Memory B cell (primary cell): ENCODE measurements around the gene CLMN.

Experiments
- ATAC-seq: fragments of 150-1000 bp; cut with Tn5 transposase; 2 replicates; pipeline ENCODE4 v1.10.0; 2021; ENCODE audit warnings: low read depth, mild to moderate bottlenecking, moderate library complexity
- DNase-seq, 2 donors: peaks; one replicate each; pipeline ENCODE4 v3.0.0; 2022; ENCODE audit warnings: low spot score in 2 of 2
- H3K27ac Mint-ChIP-seq: one replicate; pipeline ENCODE4 v1.8.0; 2022; ENCODE audit warnings: mild to moderate bottlenecking, moderate library complexity, mixed read lengths
- H3K27me3 Mint-ChIP-seq: one replicate; pipeline ENCODE4 v1.8.0; 2022; ENCODE audit warnings: mixed read lengths
- H3K36me3 Mint-ChIP-seq: one replicate; pipeline ENCODE4 v1.8.0; 2022; ENCODE audit warnings: mild to moderate bottlenecking, mixed read lengths
- H3K4me1 Mint-ChIP-seq: one replicate; pipeline ENCODE4 v1.8.0; 2022; ENCODE audit warnings: mixed read lengths
- H3K4me3 Mint-ChIP-seq: one replicate; pipeline ENCODE4 v1.8.0; 2022; ENCODE audit warnings: mild to moderate bottlenecking, moderate library complexity, mixed read lengths
- H3K9me3 Mint-ChIP-seq: one replicate; pipeline ENCODE4 v1.8.0; 2022; ENCODE audit warnings: mixed read lengths

Gene CLMN

GRCh38 chr14:95228240-95228639, 91.5 kb downstream of the CLMN start:
- ATAC-seq (no peak), DNase-seq (no peak)
- Mint-ChIP-seq H3K27ac (no peak overlapping the region), H3K4me1 (peaks cover 8% of the 10 kb centered on the region), H3K36me3 (peaks cover 2% of the 10 kb centered on the region), H3K9me3 (no peaks in the 10 kb centered on the region), H3K27me3 (no peaks in the 10 kb centered on the region), H3K4me3 (no peak overlapping the region)

- H3K9me3 Mint-ChIP-seq = no peaks in the 10 kb centered on the region
- H3K27ac Mint-ChIP-seq = no peak overlapping the region
- H3K4me1 Mint-ChIP-seq = peaks cover 2% of the 10 kb centered on the region
- H3K36me3 Mint-ChIP-seq = peaks cover 6% of the 10 kb centered on the region
- no peak for ATAC-seq
- H3K27me3 Mint-ChIP-seq = no peaks in the 10 kb centered on the region
- no peak overlapping the region for H3K4me3 Mint-ChIP-seq
- no peak for DNase-seq
Measured at GRCh38 chr14:95227279-95227860, 92.3 kb downstream of the CLMN start.

DNA sequence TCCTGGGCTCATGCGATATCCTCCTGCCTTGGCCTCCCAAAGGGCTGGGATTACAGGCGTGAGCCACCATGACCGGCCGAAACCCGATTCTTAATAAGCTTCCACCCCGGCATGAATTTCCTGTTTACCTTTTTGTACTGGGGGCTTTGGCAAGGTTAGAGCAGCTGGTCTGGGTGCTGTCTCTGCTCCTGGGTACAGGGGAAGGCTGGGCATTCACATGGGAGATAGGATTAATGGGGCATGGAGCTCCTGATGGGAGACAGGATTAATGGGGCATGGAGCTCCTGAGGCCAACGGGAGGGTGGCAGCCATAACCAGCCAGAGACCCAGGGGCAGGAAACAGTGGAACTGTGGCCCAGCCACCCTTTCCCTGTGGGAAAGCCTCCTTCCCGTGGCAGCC, 92.9 kb downstream of the CLMN start:
- H3K4me3 Mint-ChIP-seq = no peak overlapping the region
- H3K36me3 Mint-ChIP-seq = peaks cover 11% of the 10 kb centered on the region
- no peaks in the 10 kb centered on the region for H3K27me3 Mint-ChIP-seq
- H3K27ac Mint-ChIP-seq = no peak overlapping the region
- H3K9me3 Mint-ChIP-seq = no peaks in the 10 kb centered on the region
- peaks cover 2% of the 10 kb centered on the region for H3K4me1 Mint-ChIP-seq
- ATAC-seq = no peak
- DNase-seq = no peak

GRCh38 chr14:95225251-95225887, 94.3 kb downstream of the CLMN start:
- H3K36me3 Mint-ChIP-seq = peaks cover 22% of the 10 kb centered on the region
- H3K4me3 Mint-ChIP-seq = no peak overlapping the region
- no peaks in the 10 kb centered on the region for H3K27me3 Mint-ChIP-seq
- no peak for ATAC-seq
- no peaks in the 10 kb centered on the region for H3K9me3 Mint-ChIP-seq
- H3K4me1 Mint-ChIP-seq = peaks cover 2% of the 10 kb centered on the region
- no peak overlapping the region for H3K27ac Mint-ChIP-seq
- no peak for DNase-seq

GRCh38 chr14:95222870-95223398, 96.8 kb downstream of the CLMN start:
- no peak overlapping the region for H3K27ac Mint-ChIP-seq
- H3K4me1 Mint-ChIP-seq = no peaks in the 10 kb centered on the region
- peaks cover 35% of the 10 kb centered on the region for H3K36me3 Mint-ChIP-seq
- no peak overlapping the region for H3K4me3 Mint-ChIP-seq
- no peaks in the 10 kb centered on the region for H3K9me3 Mint-ChIP-seq
- no peak for ATAC-seq
- DNase-seq = no peak
- H3K27me3 Mint-ChIP-seq = no peaks in the 10 kb centered on the region

DNA sequence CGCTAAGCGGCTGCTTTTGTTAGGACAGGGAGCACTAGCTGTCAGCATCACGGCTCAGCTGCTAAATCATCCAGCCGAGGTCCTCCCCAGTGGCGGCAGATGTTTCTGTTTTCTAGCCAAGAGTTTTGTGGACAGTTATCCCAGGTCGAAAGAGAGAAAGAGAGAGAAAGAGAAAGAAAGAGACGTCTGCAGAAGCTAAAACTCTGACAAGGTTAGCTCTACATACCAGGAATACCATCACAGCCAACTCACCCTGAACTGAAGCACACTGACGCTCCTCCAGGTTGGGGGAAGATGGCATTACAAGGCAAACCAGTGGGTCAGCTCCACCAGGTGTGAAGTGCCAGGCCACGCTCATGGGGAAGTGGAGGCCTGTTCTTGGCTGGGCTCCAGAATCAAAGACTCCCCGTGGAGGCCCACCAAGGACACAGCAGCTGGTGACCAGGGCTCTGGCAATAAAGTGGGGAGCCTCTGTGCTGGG, 97.5 kb downstream of the CLMN start:
- no peaks in the 10 kb centered on the region for H3K9me3 Mint-ChIP-seq
- H3K27ac Mint-ChIP-seq = no peak overlapping the region
- peaks cover 36% of the 10 kb centered on the region for H3K36me3 Mint-ChIP-seq
- no peaks in the 10 kb centered on the region for H3K4me1 Mint-ChIP-seq
- no peak for ATAC-seq
- H3K27me3 Mint-ChIP-seq = no peaks in the 10 kb centered on the region
- DNase-seq = no peak
- H3K4me3 Mint-ChIP-seq = no peak overlapping the region

DNA sequence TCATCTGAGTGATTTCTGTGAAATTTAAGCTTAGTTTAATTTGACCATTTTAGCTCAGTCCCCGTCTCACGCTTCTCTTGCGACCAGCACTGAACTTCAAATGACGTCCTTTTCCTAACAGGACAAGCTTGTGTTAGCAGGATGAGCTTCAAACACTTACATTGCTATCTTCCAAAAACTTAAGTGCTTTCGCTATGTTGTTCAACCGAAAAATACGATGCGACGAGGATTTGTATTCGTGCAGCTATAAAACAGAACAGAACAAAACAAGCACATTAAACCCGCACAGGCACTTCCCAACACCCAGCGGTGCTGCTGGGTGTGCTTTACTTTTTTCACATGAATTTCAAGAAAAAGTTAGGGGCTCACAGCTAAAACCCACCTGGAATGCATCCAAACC, 98.2 kb downstream of the CLMN start:
- H3K9me3 Mint-ChIP-seq = peaks cover 1% of the 10 kb centered on the region
- no peak overlapping the region for H3K27ac Mint-ChIP-seq
- H3K27me3 Mint-ChIP-seq = no peaks in the 10 kb centered on the region
- DNase-seq (no peak), ATAC-seq (no peak)
- no peaks in the 10 kb centered on the region for H3K4me1 Mint-ChIP-seq
- H3K36me3 Mint-ChIP-seq = peaks cover 41% of the 10 kb centered on the region
- H3K4me3 Mint-ChIP-seq = no peak overlapping the region

GRCh38 chr14:95220663-95221231, 99.0 kb downstream of the CLMN start:
- Mint-ChIP-seq H3K27me3 (no peaks in the 10 kb centered on the region), H3K36me3 (peaks cover 47% of the 10 kb centered on the region), H3K27ac (no peak overlapping the region), H3K4me1 (peaks cover 4% of the 10 kb centered on the region), H3K9me3 (peaks cover 1% of the 10 kb centered on the region), H3K4me3 (no peak overlapping the region)
- ATAC-seq = no peak
- no peak for DNase-seq

- peaks cover 51% of the 10 kb centered on the region for H3K36me3 Mint-ChIP-seq
- DNase-seq = no peak
Measured at GRCh38 chr14:95218472-95219193, 101.1 kb downstream of the CLMN start.

DNA sequence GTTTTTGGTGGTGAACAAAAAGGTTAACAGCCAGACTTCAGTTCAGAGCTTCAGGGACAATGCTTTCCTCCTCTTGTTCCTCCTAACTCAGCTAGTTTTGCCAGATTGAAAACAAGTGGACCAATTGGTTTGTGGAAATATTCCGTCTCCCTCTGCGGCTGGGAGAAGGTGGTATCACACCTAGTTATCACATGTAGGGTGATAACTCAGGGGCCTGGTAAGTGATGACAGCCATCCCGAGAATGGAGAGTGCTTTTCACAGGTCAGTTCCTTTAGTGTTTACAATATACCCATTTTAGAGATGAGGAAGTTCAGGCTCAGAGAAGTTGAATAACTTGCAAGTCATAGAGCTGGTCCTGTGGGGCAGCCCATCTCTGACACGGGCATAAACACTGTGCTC, 101.7 kb downstream of the CLMN start:
- no peak for DNase-seq
- Mint-ChIP-seq H3K4me1 (peaks cover 4% of the 10 kb centered on the region), H3K36me3 (peaks cover 51% of the 10 kb centered on the region), H3K9me3 (peaks cover 1% of the 10 kb centered on the region), H3K27ac (no peak overlapping the region), H3K27me3 (no peaks in the 10 kb centered on the region), H3K4me3 (no peak overlapping the region)
- ATAC-seq = no peak

More at GRCh38 chr14:95218472-95219193, 101.1 kb downstream of the CLMN start:
- ATAC-seq = no peak
- no peak overlapping the region for H3K27ac Mint-ChIP-seq
- no peaks in the 10 kb centered on the region for H3K27me3 Mint-ChIP-seq
- peaks cover 4% of the 10 kb centered on the region for H3K4me1 Mint-ChIP-seq
- H3K4me3 Mint-ChIP-seq = no peak overlapping the region
- peaks cover 1% of the 10 kb centered on the region for H3K9me3 Mint-ChIP-seq

- DNase-seq = no peak
Measured at GRCh38 chr14:95217391-95217900, 102.3 kb downstream of the CLMN start.

DNA sequence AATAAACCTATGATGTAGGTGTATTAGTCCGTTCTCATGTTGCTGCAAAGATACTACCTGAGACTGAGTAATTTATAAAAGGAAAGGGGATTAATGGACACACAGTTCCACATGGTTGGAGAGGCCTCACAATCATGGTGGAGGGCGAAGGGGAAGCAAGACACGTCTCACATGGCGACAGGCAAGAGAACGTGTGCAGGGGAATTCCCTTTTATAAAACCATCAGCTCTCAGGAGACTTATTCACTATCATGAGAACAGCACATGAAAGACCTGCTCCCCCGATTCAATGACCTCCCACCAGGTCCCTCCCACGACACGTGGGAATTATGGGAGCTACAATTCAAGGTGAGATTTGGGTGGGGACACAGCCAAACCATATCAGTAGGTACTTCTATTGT, 103.7 kb downstream of the CLMN start:
- peaks cover 1% of the 10 kb centered on the region for H3K9me3 Mint-ChIP-seq
- H3K4me3 Mint-ChIP-seq = no peak overlapping the region
- H3K4me1 Mint-ChIP-seq = peaks cover 4% of the 10 kb centered on the region
- H3K27me3 Mint-ChIP-seq = no peaks in the 10 kb centered on the region
- no peak for DNase-seq
- no peak for ATAC-seq
- peaks cover 37% of the 10 kb centered on the region for H3K36me3 Mint-ChIP-seq
- H3K27ac Mint-ChIP-seq = no peak overlapping the region

More at GRCh38 chr14:95217391-95217900, 102.3 kb downstream of the CLMN start:
- peaks cover 1% of the 10 kb centered on the region for H3K9me3 Mint-ChIP-seq
- no peak for ATAC-seq
- H3K4me3 Mint-ChIP-seq = no peak overlapping the region
- peaks cover 47% of the 10 kb centered on the region for H3K36me3 Mint-ChIP-seq
- no peaks in the 10 kb centered on the region for H3K27me3 Mint-ChIP-seq
- peaks cover 4% of the 10 kb centered on the region for H3K4me1 Mint-ChIP-seq
- no peak overlapping the region for H3K27ac Mint-ChIP-seq

DNA sequence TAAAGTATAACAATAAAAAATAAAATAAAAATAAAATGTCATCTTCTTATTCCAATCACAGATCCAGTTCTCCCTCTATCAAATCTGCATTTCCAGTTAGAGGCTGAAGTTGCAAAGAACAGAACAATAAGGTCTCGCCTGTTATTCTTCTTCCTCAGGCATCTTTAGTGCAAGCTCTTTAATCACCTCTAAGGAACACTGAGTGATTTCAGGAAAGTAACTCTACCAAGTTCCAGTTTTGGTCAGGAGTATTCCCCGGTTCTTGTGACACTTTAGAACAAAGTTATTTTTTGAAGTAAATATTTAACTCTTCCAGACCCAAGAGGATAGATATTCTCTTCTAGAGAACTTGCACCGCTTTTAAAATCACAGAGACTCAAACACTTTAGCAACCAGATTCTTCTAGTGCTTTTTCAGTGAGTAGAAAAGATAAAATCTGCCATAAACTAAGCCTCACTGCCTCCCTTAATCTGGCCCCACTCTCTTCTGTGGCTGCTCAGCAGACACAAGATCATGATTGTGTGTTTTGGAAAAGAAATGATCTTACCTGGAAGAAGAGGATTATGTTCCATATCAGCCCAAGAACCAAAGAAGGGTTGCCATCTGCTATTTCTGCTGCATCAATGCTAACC, 104.5 kb downstream of the CLMN start:
- ATAC-seq (no peak), DNase-seq (no peak)
- peaks cover 1% of the 10 kb centered on the region for H3K9me3 Mint-ChIP-seq
- no peak overlapping the region for H3K27ac Mint-ChIP-seq
- peaks cover 4% of the 10 kb centered on the region for H3K4me1 Mint-ChIP-seq
- H3K27me3 Mint-ChIP-seq = no peaks in the 10 kb centered on the region
- no peak overlapping the region for H3K4me3 Mint-ChIP-seq
- peaks cover 32% of the 10 kb centered on the region for H3K36me3 Mint-ChIP-seq
